Activated T-helper 17 cell treated with anti-CD3 and anti-CD28 coated beads, Interleukin-2, amount 50 U/mL, for 72 hours (primary cell): Measurements from ENCODE around the gene BCL2L15. TPM values are rescaled to one million over a fixed set of nuclear protein-coding genes. Genes with fewer than 3 reads are reported as not detected.

Experiments used
- ATAC-seq: fragments of 150-1000 bp; cut with Tn5 transposase; replicated peaks from 2 replicates; pipeline ENCODE4 v1.10.0; 2021; ENCODE audit warnings: mild to moderate bottlenecking, moderate library complexity
- H3K27ac Mint-ChIP-seq: one replicate; pipeline ENCODE4 v1.8.0; 2022; ENCODE audit warnings: mixed read lengths
- H3K27me3 Mint-ChIP-seq: one replicate; pipeline ENCODE4 v1.8.0; 2022; ENCODE audit warnings: mixed read lengths
- H3K36me3 Mint-ChIP-seq: one replicate; pipeline ENCODE4 v1.8.0; 2022; ENCODE audit warnings: low read depth, mild to moderate bottlenecking, mixed read lengths
- H3K4me1 Mint-ChIP-seq: one replicate; pipeline ENCODE4 v1.8.0; 2022; ENCODE audit warnings: mixed read lengths
- H3K4me3 Mint-ChIP-seq: one replicate; pipeline ENCODE4 v1.8.0; 2022; ENCODE audit warnings: mild to moderate bottlenecking, mixed read lengths
- H3K9me3 Mint-ChIP-seq: one replicate; pipeline ENCODE4 v1.8.0; 2022; ENCODE audit warnings: mixed read lengths
- total RNA-seq, 2 donors: library from RNA; stranded (reverse); gene quantifications; one replicate each; pipeline ENCODE4 v1.2.3, GENCODE V29; 2022

BCL2L15 gene
- total RNA-seq, 2 donors from 2014 or later = 0.99 to 4.4 TPM

DNA sequence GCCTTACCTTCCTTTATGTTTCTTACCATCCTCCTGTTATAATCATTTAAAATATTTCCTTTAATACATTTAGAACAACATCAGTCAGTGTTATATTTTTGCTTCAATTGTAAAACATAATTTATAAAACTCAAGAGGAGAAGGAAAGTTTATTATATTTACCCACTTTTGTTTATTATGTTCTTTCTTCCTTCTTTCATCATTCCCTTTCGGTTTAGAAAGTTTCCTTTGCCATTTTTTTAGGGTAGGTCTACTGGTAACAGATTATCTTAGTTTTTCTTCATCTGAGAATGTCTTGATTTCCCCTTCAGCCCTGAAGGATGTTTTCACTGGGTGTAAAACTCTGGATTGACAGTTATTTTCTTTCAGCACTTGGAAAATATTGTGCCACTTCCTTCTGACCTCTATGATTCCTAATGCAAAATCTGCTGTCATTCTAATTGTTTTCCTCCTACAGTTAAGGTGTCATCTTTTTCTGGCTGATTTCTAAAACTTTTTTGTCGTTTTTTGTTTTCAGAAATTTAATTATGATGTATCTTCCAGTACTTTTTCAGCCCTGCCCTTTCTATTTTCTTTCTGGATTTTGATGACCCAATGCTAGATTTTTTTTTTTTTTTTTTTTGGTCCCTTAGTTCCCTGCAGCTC is 40.9 kb downstream of the BCL2L15 start:
- Mint-ChIP-seq H3K27me3 (no peaks in the 10 kb centered on the region), H3K4me1 (peaks cover 7% of the 10 kb centered on the region), H3K27ac (peak overlapping the region; percentile 29), H3K4me3 (no peak overlapping the region), H3K36me3 (peaks cover 91% of the 10 kb centered on the region), H3K9me3 (no peaks in the 10 kb centered on the region)
- no peak for ATAC-seq

DNA sequence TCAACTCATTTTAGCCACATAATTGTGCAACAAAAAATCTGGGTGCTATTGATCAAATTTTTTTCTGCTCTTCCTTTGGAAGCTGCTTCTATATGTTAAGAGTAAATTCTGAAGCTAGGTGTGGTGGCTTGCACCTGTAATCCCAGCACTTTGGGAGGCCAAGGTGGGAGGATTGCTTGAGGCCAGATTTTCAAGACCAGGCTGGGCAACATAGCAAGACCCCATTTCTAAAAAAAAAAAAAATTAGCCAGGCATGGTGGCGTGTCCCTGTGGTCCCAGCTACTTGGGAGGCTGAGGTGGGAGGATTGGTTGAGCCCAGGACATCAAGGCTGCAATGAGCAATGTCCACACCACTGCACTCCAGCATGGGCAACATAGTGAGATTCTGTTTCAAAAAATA is 50.8 kb downstream of the BCL2L15 start:
- H3K27ac Mint-ChIP-seq = no peak overlapping the region
- peaks cover 86% of the 10 kb centered on the region for H3K36me3 Mint-ChIP-seq
- no peak for ATAC-seq
- H3K4me3 Mint-ChIP-seq = no peak overlapping the region
- no peaks in the 10 kb centered on the region for H3K4me1 Mint-ChIP-seq
- H3K27me3 Mint-ChIP-seq = no peaks in the 10 kb centered on the region
- no peaks in the 10 kb centered on the region for H3K9me3 Mint-ChIP-seq

DNA sequence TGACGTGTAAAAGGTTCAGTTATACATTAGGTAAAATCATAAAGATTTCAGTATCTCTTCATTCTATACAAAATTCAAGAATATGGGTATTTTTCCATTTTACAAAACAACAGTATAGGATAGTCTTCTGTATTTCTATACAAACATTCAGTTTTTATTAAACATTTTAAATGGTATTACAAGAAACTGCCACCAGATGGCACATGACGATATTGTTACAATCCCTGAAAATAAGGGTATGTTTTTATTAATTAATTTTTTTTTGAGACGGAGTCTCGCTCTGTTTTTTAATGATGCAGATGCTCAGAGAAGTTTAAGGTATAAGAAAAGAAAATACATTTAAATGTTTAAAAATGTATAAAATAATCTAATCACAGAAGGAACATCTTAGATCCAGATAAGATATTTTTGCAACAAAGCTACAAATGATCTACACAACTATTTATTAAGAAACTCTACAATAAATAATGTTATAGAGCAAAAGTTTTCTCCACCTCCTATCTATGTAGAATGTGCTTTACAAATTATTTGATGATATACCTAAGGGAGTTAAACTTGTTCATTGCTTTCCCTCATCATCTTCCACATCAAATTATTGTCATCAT is 51.6 kb downstream of the BCL2L15 start:
- H3K4me3 Mint-ChIP-seq = no peak overlapping the region
- H3K36me3 Mint-ChIP-seq = peaks cover 85% of the 10 kb centered on the region
- H3K27ac Mint-ChIP-seq = no peak overlapping the region
- ATAC-seq = no peak
- no peaks in the 10 kb centered on the region for H3K27me3 Mint-ChIP-seq
- no peaks in the 10 kb centered on the region for H3K9me3 Mint-ChIP-seq
- H3K4me1 Mint-ChIP-seq = no peaks in the 10 kb centered on the region

DNA sequence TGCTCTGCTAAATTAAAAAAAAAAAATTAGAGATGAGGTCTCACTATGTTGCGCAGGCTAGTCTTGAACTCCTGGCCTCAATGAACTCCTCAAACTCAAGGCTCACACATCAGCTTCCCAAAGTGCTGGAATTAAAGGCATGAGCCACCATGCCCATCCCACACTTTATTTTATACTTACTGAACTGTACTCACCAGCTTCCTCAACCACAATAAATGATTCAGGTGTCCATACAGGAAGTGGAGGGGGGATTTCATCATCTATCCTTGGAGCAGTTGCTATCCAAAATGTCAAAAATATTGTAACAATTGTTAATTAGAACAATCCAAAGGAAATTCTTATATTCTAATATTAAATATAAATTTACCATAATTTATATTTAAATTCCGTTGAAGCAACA is 52.7 kb downstream of the BCL2L15 start:
- H3K36me3 Mint-ChIP-seq = peaks cover 81% of the 10 kb centered on the region
- H3K9me3 Mint-ChIP-seq = no peaks in the 10 kb centered on the region
- no peaks in the 10 kb centered on the region for H3K27me3 Mint-ChIP-seq
- no peak overlapping the region for H3K27ac Mint-ChIP-seq
- no peak for ATAC-seq
- no peaks in the 10 kb centered on the region for H3K4me1 Mint-ChIP-seq
- no peak overlapping the region for H3K4me3 Mint-ChIP-seq

Other genes with a start within 250 kb of the BCL2L15 start
- 10 to 100 TPM; 19.5 to 24.8 TPM for gene PHTF1, start 128.1 kb downstream of the BCL2L15 start, total RNA-seq
- 10 to 100 TPM; 22.2 to 47.4 TPM for gene RSBN1, start 75.1 kb downstream of the BCL2L15 start, total RNA-seq
- gene PTPN22, start 15.9 kb downstream of the BCL2L15 start, total RNA-seq = 10 to 100 TPM; 55.9 to 70.1 TPM
- gene AP4B1, start 17.2 kb upstream of the BCL2L15 start, total RNA-seq = 10 to 100 TPM; 46.5 to 61.7 TPM
- gene DCLRE1B, start 17.7 kb upstream of the BCL2L15 start, total RNA-seq = 10 to 100 TPM; 16.1 to 21.4 TPM
- 10 to 100 TPM; 44.4 to 71.0 TPM for gene HIPK1, start 41.7 kb upstream of the BCL2L15 start, total RNA-seq
- under 1 TPM; 0.13 to 0.40 TPM for gene OLFML3, start 91.9 kb upstream of the BCL2L15 start, total RNA-seq